NOMO-1 (cell line): ENCODE data around the gene INPP4B.
"Not testable (repeated sequence)": the region's sequence is repeated elsewhere in the genome, so short reads cannot be mapped to it uniquely, and the experiment has no call there.

Experiments used
- DNase-seq, 2 experiments: peaks; one replicate each; lab custom pipeline; 2025; ENCODE audit not compliant: unreplicated experiment in 2 of 2; lab: John Stamatoyannopoulos, UW

INPP4B gene

DNA sequence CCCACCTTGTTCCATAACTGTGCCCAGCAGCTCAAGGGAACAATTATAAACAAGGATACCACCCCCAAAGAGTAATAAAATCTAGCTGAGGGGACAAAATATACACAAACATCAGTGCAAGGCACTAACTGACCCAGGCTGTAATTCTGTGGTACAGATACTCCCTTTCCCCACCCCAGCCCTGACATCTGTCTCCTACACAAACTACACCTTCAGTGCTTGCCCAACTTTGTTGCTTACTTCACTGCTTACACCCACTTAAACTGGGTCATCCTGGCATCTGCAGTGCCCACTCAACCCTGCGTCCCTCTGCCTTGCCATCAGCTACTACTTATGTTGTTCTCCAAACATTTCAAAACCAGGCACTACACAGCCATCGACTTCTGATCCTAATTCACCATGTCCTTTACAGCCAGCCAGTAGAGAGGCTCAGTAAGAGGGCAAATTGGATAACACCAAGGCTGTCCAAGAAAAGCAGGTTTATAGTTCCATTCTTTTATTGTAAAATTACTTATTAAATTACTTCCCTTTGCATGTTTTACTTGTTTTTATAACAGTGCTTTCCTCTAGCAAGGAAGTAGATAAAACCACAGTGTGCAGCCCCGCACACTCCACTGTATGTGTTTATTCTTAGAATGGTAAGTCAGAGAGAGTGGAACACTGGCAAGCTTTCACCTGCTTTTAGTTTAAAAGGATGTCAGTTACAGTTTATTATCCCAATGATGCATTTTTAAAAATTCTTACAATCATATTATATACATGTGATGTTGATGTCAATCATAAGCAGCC lies 149.6 kb downstream of the INPP4B start:
- no peak for DNase-seq

DNA sequence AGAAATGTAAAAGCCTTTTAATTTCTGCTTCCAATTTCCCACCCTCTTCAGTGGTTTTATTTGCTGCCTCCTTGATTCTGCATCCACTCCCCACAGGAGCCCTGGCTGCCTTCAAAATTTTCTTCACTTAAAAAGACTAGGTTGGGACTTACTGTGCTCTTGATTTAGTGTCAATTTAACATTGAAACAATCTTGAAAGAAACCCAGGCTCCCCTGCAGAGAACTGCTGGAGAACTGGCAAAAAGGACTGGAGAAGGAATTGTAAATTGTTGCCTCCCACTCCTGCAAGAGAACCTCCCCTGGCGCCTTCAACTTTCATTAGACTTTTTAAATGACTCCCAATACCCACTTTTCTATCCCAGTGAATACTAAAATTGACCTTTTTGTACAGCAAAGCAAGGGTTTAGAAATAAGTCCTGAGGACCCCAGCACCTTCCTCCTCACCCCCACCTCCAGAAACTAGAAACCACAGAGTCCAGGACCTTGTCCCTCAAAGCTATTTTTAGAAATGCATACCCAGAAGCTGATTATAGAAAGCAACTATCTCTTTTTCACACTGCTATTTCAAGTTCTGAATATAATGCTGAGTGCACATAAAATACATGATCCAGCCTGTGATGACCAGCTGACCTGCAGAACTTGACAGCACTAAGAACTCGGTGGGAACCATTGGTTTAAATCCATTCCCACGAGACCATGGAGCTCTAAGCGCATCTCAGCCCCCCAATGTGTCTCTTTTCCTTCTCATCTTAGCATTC lies 155.5 kb downstream of the INPP4B start:
- DNase-seq: no peak

DNA sequence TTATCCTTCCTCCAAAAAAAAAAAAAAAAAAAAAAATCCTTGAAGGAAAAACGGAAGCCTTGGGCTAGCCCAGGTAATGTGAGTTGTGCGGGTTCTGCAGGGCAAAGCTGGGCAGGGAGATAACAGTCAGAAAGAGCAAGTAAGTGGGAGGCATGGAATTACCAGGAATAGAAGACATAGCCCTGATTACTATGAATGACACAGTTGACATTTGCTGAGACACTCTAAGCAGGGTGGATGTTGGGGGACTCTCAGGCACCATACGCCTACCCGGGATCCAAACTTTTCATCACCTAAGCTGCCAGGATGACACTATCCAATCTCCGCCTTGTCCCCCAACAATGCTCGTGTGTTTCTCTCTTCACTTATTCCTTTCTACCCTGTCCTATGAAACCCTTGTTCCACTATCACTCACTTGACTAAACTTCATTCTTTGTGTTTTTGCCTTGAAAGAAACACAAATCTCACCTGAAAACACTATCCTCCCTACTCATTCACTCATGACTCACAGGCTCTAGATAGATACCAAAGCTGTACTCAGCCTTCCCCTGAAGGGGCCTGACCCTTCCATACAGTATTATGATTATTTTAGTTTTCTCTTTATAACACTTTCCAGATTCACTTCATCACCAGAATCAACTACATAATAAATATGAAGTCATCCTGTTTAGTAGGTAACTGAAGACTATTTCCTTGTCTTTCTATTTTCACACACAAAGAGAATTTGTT lies 158.4 kb downstream of the INPP4B start:
- no peak for DNase-seq

DNA sequence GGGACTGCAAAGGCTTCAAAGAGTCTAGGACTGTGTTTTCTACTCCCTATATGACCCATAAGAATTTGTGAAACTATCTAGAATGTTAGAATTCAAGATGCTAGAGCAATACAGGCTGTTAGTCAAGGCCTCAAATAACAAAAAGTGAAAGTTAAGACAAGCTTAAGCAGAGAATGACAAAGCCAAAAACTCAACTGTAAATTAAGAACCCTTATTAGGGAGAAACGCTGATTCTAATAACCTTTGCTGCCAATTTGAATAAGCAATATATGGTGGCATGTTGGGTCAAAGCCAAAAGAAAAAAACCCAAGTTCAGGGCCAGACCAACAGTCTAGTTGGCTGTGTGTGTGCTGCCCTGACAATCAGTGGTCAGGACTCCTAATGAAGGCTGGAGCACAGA lies 160.0 kb downstream of the INPP4B start:
- DNase-seq: no peak

DNA sequence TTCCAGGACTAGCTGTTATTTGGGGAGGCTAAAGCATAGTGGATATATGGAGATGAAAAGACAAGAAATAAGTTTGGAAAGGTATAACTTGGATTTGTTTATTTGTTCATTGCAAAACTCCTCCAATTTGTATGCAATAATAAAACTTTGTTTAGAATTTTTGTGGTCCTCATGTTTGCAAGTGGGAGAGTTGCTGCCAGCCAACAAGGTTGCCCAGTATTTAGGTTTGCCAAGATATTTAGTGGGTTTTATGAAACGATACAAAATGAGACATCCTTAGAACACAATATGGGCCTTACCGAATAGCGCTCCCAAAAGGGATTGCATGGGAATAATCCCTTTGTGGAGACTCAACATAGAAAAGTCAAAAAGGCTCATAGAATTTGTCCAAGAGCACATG lies 162.1 kb downstream of the INPP4B start:
- DNase-seq: no peak

GRCh38 chr4:142683503-142683902 lies 162.6 kb downstream of the INPP4B start:
- no peak for DNase-seq

DNA sequence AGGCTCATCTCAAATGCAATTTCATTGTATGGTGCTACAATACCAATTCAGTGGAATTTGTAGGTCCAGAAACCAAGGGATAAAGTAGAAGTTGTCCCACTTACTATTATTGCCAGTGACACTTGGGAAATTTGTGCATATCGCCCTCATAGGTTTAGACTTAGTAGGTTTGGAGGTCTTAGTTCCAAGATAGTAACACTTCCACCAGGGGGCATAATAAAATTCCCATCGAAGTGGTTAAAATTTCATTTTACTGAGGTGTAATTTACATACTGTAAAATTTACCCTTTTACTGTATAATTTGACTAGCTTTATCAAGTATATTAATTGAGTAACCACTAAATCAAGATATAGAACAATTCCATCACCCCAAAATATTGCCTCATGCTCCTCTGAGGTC lies 174.6 kb downstream of the INPP4B start:
- DNase-seq: no peak

GRCh38 chr4:142663828-142664227 lies 182.3 kb downstream of the INPP4B start:
- DNase-seq: no peak

DNA sequence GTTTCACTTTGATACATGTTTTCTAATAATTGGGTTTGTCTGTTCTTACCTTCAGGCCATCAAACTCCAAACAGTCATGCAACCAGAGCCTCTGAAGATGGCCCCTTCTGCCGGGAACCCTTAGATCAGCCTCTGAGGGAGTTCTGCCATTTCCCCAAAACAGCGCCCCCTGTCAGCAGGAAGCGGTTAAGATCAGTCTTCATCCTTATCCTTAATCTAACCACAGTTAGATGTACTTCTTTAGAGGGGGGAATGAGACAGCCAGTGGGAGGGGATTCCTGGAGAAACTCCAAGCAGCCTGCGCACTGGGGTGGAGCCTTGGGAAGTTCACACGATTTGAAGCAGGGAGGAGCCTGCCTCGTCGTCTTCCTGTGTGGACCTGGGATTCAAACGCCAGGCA lies 185.4 kb downstream of the INPP4B start:
- DNase-seq: no peak

DNA sequence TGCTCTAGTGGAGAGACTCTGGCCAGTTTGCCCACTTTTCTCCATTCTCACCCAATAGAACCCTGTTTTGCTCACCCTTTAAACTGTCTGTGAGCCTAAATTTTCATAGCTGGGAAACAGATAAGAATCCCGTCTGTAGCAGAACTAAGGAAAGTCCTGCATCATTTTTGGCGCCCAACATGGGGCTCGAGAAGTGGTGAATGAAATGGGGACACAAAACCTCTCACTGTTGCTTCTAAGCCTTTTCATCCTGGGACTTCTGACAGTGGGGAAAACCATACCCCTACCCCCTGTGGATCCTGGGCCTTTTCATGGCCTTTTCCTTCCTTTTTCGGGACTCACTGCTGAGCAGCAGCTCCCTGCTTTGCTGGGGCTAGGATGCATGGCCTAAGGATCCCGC lies 189.9 kb downstream of the INPP4B start:
- DNase-seq: no peak

DNA sequence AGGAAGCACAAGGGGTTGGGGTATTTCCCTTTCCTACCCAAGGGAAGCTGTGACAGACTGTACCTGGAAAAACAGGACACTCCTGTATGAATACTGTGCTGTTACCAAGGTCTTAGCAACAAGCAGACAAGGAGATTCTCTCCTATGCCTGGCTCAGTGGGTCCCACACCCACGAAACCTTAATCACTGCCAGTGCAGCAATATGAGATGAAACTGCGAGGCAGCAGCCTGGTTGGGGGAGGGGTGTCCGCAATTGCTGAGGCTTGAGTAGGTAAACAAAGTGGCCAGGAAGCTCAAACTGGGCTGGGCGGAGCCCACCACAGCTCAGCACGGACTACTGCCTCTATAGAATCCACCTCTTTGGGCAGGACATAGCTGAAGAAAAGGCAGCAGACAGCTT lies 197.7 kb downstream of the INPP4B start:
- DNase-seq: no peak

- peak in 1 of 2 experiments; percentile 1 for DNase-seq
These were observed 200.5 kb downstream of the INPP4B start for GRCh38 chr4:142645475-142646108.

GRCh38 chr4:142644628-142645027 lies 201.5 kb downstream of the INPP4B start:
- not testable (repeated sequence) for DNase-seq

- DNase-seq: no peak
These were observed 208.5 kb downstream of the INPP4B start for GRCh38 chr4:142637614-142638013.

GRCh38 chr4:142631836-142632235 lies 214.3 kb downstream of the INPP4B start:
- DNase-seq: no peak

DNA sequence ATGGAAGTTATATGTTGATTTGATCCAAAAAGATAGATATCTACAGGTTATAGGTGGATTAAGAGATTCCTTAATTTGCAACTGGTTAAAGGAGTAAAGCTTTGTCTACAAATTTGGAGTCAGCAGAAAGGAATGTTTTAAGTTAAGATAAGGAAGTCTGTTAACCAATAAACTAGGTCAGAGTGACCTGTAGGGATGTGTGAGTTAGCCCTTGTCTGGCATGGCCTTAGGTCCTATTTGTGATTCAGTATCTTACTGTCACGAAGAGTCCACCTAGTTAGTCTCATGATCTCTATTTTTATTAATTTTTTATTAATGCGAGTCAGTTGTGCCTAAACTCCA lies 230.8 kb downstream of the INPP4B start:
- DNase-seq: no peak

GRCh38 chr4:142614621-142615323 lies 231.3 kb downstream of the INPP4B start:
- no peak for DNase-seq

- no peak for DNase-seq
These were observed 238.1 kb downstream of the INPP4B start for GRCh38 chr4:142607976-142608375.

DNA sequence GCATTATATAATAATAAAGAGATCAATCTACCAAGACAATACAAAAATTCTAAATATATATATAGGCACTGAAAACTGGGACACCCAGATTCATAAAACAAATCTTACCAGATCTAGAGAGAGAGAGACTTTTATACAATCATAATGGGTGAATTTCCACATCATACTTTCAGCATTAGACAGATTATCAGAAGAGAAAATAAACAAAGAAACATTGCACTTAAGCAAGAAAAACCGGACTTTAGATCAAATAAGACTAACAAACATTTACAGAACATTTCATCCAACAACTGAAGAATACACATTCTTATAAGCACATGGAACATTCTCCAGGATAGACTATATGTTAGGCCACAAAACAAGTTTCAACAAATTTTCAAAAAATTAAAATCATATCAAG lies 245.1 kb downstream of the INPP4B start:
- no peak for DNase-seq

- no peak for DNase-seq
These were observed 248.0 kb downstream of the INPP4B start for GRCh38 chr4:142598132-142598531.

- no peak for DNase-seq
These were observed 249.5 kb downstream of the INPP4B start for GRCh38 chr4:142596595-142596994.
